ENCODE measurements around the gene SRMS.

DNA sequence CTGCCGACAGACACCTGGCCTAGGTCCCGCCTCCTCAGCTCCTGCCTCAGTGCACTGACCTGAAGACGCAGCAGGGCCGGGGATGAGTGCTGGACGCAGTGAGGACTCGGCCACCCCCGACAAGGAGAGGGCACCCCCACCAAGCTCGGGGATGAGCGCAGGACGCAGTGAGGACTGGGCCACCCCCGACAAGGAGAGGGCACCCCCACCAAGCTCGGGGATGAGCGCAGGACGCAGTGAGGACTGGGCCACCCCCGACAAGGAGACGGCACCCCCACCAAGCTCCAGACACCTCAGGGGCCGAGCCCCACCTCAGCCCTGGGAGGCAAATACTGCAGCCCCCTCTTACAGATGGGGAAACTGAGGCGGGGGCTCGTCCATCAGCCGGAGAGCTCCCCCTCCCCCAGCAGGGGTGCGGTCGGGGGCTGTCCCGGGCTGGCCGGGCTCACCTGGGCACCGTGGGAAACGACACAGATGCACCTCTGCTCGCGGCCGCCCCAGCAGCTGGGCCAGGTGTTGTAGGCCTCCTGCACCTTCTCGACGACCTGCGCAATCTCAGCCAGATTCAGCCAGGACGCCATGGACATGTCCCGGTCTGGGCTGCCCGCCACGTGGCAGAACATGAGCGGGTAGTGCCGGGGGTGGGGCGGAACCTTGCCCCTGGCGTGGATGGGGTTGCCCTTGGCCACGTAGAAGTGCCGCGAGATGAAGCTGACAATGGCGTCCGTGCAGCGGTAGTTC, 19.0 kb upstream of the SRMS start:
- TF ChIP-seq, protein P1, sequence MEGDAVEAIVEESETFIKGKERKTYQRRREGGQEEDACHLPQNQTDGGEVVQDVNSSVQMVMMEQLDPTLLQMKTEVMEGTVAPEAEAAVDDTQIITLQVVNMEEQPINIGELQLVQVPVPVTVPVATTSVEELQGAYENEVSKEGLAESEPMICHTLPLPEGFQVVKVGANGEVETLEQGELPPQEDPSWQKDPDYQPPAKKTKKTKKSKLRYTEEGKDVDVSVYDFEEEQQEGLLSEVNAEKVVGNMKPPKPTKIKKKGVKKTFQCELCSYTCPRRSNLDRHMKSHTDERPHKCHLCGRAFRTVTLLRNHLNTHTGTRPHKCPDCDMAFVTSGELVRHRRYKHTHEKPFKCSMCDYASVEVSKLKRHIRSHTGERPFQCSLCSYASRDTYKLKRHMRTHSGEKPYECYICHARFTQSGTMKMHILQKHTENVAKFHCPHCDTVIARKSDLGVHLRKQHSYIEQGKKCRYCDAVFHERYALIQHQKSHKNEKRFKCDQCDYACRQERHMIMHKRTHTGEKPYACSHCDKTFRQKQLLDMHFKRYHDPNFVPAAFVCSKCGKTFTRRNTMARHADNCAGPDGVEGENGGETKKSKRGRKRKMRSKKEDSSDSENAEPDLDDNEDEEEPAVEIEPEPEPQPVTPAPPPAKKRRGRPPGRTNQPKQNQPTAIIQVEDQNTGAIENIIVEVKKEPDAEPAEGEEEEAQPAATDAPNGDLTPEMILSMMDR (conservative IDR thresholded peaks at IDR 0.05 in 1 of 2, IDR thresholded peaks at IDR 0.05 in 1 of 2; ENCODE audit: low read depth in 1 of 2, low read length in 2 of 2), result no peak
- no peak for TF ChIP-seq EZH2 (IDR thresholded peaks at IDR 0.05; ENCODE audit: low read length, missing control alignments)
